BJ (cell line): ENCODE results near the gene UCK2. TPM values are rescaled to one million over a fixed set of nuclear protein-coding genes. Genes with fewer than 3 reads are reported as not detected.

Experiments
- CTCF ChIA-PET: fragments of 350-600 bp; formaldehyde crosslinking; extraction: SDS; loops from one replicate; lab custom pipeline; 2021; ENCODE audit warnings: antibody characterized with exemption, inconsistent platforms; lab: Yijun Ruan, JAX
- POLR2A ChIA-PET: fragments of 300-600 bp; sonication (Branson Sonifier 250); formaldehyde crosslinking; extraction: SDS; loops from one replicate; lab custom pipeline; 2021; ENCODE audit warnings: antibody characterized with exemption; lab: Charles Lee
- DNase-seq: peaks from one replicate; pipeline ENCODE4 v3.0.0-alpha.2; 2011; ENCODE audit warnings: low read depth
- H3K27me3 ChIP-seq: 2 replicates; pipeline ENCODE4 v1.6.0; 2011; ENCODE audit warnings: low read length; ENCODE audit not compliant: control insufficient read depth, insufficient read depth
- H3K36me3 ChIP-seq: 2 replicates; pipeline ENCODE4 v1.5.1; 2011; ENCODE audit warnings: low read length; ENCODE audit not compliant: control insufficient read depth, insufficient read depth
- H3K4me3 ChIP-seq: 2 replicates; pipeline ENCODE4 v1.5.1; 2011; ENCODE audit warnings: low read depth, mild to moderate bottlenecking, control low read depth, low read length
- polyA plus RNA-seq: library from polyadenylated mRNA; depleted of rRNA; stranded (reverse); fragments of >200 nt; gene quantifications from 2 replicates; pipeline ENCODE4 v1.2.3, GENCODE V29; 2011
- TF ChIP-seq, protein P1 (sequence below): IDR thresholded peaks from 2 replicates; pipeline ENCODE4 v1.5.1; 2011; ENCODE audit warnings: low read depth, mild to moderate bottlenecking, control low read depth, inconsistent platforms, low read length, moderate library complexity; ENCODE audit not compliant: insufficient read depth

UCK2 gene
- polyA plus RNA-seq, 1 experiment = 57.7 TPM

DNA sequence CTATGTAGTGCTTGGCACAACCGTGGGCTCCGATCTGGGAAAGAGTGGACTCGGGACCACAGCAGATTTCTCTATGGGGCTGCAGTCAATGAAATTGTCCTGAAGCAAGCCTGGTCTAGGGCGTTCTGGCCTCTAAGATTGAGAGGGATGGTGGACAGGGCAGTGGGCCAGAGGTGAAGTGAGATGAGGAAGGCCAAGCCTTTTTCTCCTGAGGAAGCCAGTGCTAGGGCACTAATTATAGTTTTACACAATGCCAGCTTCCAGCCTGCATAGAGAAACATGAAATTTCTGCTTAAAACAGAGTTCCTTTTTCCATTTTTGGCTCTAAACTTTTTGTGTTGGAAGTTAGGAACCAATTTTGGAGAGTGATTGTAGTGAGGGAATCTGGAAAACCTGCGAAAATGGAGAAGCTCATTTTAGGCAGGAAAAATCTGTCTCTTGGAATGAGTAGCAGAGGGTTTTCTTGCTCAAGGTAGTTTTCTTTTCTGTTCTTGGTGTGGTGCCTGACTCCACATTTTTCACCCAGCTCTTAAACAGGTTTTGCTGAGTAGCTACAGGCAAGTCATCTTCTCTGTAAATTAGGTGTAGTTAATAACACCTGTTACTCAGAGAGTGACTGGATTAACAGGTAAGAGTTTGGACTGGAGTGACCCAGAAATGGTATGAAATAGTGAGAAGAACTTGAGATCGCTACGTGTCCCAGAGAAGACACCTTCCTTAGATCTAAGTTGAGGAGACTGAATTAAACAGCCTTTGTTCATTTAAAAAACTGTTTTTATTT is 22.1 kb downstream of the UCK2 start:
- POLR2A ChIA-PET = no interaction called here
- Histone ChIP-seq H3K27me3 (no peaks in the 10 kb centered on the region), H3K4me3 (no peak overlapping the region), H3K36me3 (no peaks in the 10 kb centered on the region)
- CTCF ChIA-PET = no interaction called here
- DNase-seq = no peak
- TF ChIP-seq, protein P1, sequence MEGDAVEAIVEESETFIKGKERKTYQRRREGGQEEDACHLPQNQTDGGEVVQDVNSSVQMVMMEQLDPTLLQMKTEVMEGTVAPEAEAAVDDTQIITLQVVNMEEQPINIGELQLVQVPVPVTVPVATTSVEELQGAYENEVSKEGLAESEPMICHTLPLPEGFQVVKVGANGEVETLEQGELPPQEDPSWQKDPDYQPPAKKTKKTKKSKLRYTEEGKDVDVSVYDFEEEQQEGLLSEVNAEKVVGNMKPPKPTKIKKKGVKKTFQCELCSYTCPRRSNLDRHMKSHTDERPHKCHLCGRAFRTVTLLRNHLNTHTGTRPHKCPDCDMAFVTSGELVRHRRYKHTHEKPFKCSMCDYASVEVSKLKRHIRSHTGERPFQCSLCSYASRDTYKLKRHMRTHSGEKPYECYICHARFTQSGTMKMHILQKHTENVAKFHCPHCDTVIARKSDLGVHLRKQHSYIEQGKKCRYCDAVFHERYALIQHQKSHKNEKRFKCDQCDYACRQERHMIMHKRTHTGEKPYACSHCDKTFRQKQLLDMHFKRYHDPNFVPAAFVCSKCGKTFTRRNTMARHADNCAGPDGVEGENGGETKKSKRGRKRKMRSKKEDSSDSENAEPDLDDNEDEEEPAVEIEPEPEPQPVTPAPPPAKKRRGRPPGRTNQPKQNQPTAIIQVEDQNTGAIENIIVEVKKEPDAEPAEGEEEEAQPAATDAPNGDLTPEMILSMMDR = no peak

DNA sequence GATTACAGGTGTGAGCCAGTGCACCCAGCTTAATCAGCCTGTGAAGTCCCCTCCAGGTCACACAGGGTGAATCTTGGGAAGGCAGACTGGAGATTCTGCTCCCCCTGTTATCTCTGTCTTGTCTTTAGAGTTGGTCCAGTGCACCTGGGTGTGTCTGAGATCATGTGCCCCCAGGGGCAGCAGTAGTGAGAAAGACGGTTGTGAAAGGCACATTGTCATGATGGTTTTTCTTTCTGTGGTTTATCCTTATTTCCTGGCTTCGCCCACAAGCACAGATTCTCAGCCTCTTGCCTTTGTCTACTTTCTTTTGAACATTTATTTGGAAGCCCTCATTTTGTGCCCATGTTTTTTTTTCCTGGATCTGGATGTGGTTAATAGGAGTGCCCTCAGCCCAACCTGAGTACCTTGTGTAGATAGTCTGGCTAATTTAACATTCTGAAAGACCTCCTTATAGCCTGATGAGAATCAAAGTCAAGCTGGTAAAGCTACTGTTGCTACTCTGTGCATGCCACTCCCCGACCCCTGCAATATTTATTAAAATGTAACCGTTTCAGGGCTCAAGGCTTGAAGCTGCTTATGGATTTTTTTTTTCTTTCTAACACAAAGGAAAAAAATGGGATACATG is 23.7 kb downstream of the UCK2 start:
- DNase-seq = no peak
- Histone ChIP-seq H3K4me3 (no peak overlapping the region), H3K27me3 (no peaks in the 10 kb centered on the region), H3K36me3 (no peaks in the 10 kb centered on the region)
- TF ChIP-seq, protein P1 = no peak
- ChIA-PET CTCF (no interaction called here), POLR2A (no interaction called here)

DNA sequence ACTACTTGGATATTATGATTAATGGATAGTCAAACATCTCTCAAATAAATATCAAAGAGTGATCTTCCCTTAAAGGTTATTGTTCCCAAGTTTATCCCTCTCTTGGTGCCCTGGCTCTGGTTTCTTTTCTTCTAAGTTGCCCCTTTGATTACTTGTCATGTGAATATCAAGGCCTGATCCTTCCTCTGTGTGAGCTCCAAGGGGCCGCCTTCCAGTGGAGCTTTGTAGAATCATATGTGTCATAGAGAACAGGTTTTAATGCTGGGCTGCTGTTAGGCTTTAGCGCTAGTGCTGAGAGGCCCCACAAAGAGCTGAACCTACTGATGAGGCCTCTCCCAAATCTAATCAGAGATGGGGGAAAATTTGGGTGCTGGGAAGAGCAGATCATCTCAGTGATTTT is 25.5 kb downstream of the UCK2 start:
- Histone ChIP-seq H3K36me3 (no peaks in the 10 kb centered on the region), H3K4me3 (no peak overlapping the region), H3K27me3 (no peaks in the 10 kb centered on the region)
- TF ChIP-seq, protein P1 = no peak
- no peak for DNase-seq
- ChIA-PET CTCF (interaction anchor here (0.7 kb wide), 1 partner anchor 62 kb away, joined by 3 read pairs; no protein-coding TSS in a partner anchor), POLR2A (no interaction called here)

DNA sequence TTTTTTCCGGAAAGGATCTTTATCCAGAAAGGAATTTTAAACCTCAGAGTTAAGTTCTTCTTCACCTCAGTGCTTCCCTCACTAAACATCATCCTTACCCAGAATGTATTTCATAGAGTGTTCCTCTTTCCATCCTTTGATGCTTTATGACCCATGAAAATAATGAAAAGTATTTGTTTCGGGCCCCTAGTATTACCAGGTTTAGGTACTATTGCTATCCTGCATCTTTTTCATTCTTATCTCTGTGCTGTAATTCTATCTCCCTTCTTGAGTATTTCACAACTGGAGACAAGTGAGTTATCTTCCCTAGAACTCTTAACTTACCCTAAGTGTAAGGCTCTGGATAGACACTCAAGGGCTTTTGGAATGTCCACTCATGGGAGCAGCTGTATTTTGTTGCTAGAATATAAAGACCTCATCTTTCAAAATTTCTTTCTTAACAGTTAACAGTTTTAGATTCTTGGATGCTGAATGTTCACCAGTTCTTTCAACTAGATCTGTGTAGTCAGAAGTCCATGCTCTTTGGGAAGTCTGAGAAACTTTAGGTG is 26.2 kb downstream of the UCK2 start:
- no peak for DNase-seq
- TF ChIP-seq, protein P1 = no peak

GRCh38 chr1:165854101-165854845 is 26.9 kb downstream of the UCK2 start:
- TF ChIP-seq, protein P1 = no peak
- DNase-seq = peak; percentile 68
- ChIA-PET CTCF (interaction anchor here (1.2 kb wide), 1 partner anchor 59 kb away, joined by 3 read pairs; no protein-coding TSS in a partner anchor), POLR2A (no interaction called here)
- H3K4me3 ChIP-seq = no peak overlapping the region
- no peaks in the 10 kb centered on the region for H3K36me3 ChIP-seq
- no peaks in the 10 kb centered on the region for H3K27me3 ChIP-seq

More for the DNA sequence above, 26.2 kb downstream of the UCK2 start:
- Histone ChIP-seq H3K4me3 (no peak overlapping the region), H3K27me3 (no peaks in the 10 kb centered on the region), H3K36me3 (no peaks in the 10 kb centered on the region)
- POLR2A ChIA-PET = no interaction called here
- CTCF ChIA-PET = no interaction called here
